Measurements from ENCODE around the gene ARSB. TPM values are rescaled to one million over a fixed set of nuclear protein-coding genes. Genes with fewer than 3 reads are reported as not detected.

The ARSB gene
- total and polyA plus RNA-seq, 10 of the 15 experiments (the other 5 are each of a cell fraction or from before 2014, with no cell fraction given) = 1.2 to 8.2 (median 6.1) TPM

GRCh38 chr5:78821536-78822021, 163.5 kb downstream of the ARSB start:
- Histone ChIP-seq H3K36me3 (ENCODE audit: control insufficient read depth in 2 of 2, insufficient read depth in 2 of 2, low read length in 1 of 2) (no peaks in the 10 kb centered on the region), H4K20me1 (ENCODE audit: control insufficient read depth, insufficient read depth) (no peaks in the 10 kb centered on the region), H3K4me2 (ENCODE audit: control insufficient read depth, insufficient read depth) (no peak overlapping the region), H3K4me1 (ENCODE audit: control insufficient read depth, insufficient read depth, low read length) (peaks cover 10% of the 10 kb centered on the region), H3K4me3 (no peak overlapping the region), H3K27ac (ENCODE audit: control insufficient read depth, insufficient read depth) (no peak overlapping the region), H3K9me3 (replicated peaks; ENCODE audit: control insufficient read depth, insufficient read depth, low read length) (no peaks in the 10 kb centered on the region; the same call in 2 of the 3 replicates), H3K9ac (ENCODE audit: control insufficient read depth, insufficient read depth, low read length) (no peak overlapping the region), H3K79me2 (ENCODE audit: control insufficient read depth, insufficient read depth, low read length) (no peaks in the 10 kb centered on the region), H3K27me3 (replicated peaks in 1 of 2; ENCODE audit: control insufficient read depth in 2 of 2, insufficient read depth in 2 of 2, low read length in 1 of 2) (no peaks in the 10 kb centered on the region), H2AFZ (ENCODE audit: control insufficient read depth, low read depth, low read length) (no peak overlapping the region)
- intact Hi-C loops (cut with micrococcal nuclease; ENCODE audit: unreplicated experiment) = no loop called here
- TF ChIP-seq SMARCA5 (IDR thresholded peaks at IDR 0.05) (no peak), BRCA1 (IDR thresholded peaks at IDR 0.05; ENCODE audit: low read depth, low read length) (no peak), GABPA (IDR thresholded peaks at IDR 0.05; ENCODE audit: low read depth) (no peak), SIX5 (IDR thresholded peaks at IDR 0.05; ENCODE audit: low read depth, low read length, severe bottlenecking) (no peak), NRF1 (conservative IDR thresholded peaks at IDR 0.05; ENCODE audit: low read depth, low read length) (no peak), JUNB (IDR thresholded peaks at IDR 0.05) (no peak), MTA2 (IDR thresholded peaks at IDR 0.05; ENCODE audit: low read depth) (no peak), ZZZ3 (IDR thresholded peaks at IDR 0.05; ENCODE audit: control insufficient read depth, insufficient read length, low read depth) (no peak), FOXK2 (IDR thresholded peaks at IDR 0.05) (no peak), YBX1 (IDR thresholded peaks at IDR 0.05) (no peak)
- no peak for ATAC-seq
- ChIA-PET CTCF (no interaction called here), POLR2A (no interaction called here), SMC1A (ENCODE audit: uncharacterized antibody, unreplicated experiment) (interaction anchor here (0.8 to 1.0 kb wide), 2 partner anchors 50 to 68 kb away, joined by 3 read pairs; no protein-coding TSS in a partner anchor), RAD21 (ENCODE audit: unreplicated experiment) (no interaction called here)
- no TSS peak for BruUV-seq (replicated peaks)
- FAIRE-seq = no peak
- 100% methylated on average over 2 of the region's 2 CpGs for WGBS (ENCODE audit: insufficient coverage, insufficient replicate concordance, low lambda C conversion rate, missing lambda C conversion rate)
- DNase-seq (ENCODE audit: low read depth, low spot score) = no peak
- in situ Hi-C loops (cut with MboI) = no loop called here

GRCh38 chr5:78819707-78820106, 165.4 kb downstream of the ARSB start:
- WGBS (ENCODE audit: insufficient coverage, insufficient replicate concordance, low lambda C conversion rate, missing lambda C conversion rate) = 54% methylated on average over 1 of the region's 1 CpG
- FAIRE-seq = no peak
- DNase-seq (ENCODE audit: low read depth, low spot score) = no peak
- no peaks in the 10 kb centered on the region for H3K27me3 ChIP-seq (replicated peaks in 1 of 2; ENCODE audit: control insufficient read depth in 2 of 2, insufficient read depth in 2 of 2, low read length in 1 of 2)
- H4K20me1 ChIP-seq (ENCODE audit: control insufficient read depth, insufficient read depth) = no peaks in the 10 kb centered on the region
- ChIA-PET SMC1A (ENCODE audit: uncharacterized antibody, unreplicated experiment) (no interaction called here), POLR2A (no interaction called here), CTCF (no interaction called here), RAD21 (ENCODE audit: unreplicated experiment) (no interaction called here)
- no peak overlapping the region for H3K9ac ChIP-seq (ENCODE audit: control insufficient read depth, insufficient read depth, low read length)
- no TSS peak for BruUV-seq (replicated peaks)
- no peak for ATAC-seq
- in situ Hi-C loops (cut with MboI) (no loop called here), intact Hi-C loops (cut with micrococcal nuclease; ENCODE audit: unreplicated experiment) (no loop called here)
- H3K79me2 ChIP-seq (ENCODE audit: control insufficient read depth, insufficient read depth, low read length) = no peaks in the 10 kb centered on the region
- peaks cover 3% of the 10 kb centered on the region; the same call in 1 of the 2 replicates for H3K4me1 ChIP-seq (ENCODE audit: control insufficient read depth, insufficient read depth, low read length)
- H3K4me2 ChIP-seq (ENCODE audit: control insufficient read depth, insufficient read depth) = no peak overlapping the region
- H3K4me3 ChIP-seq = no peak overlapping the region
- no peaks in the 10 kb centered on the region; the same call in 2 of the 3 replicates for H3K9me3 ChIP-seq (replicated peaks; ENCODE audit: control insufficient read depth, insufficient read depth, low read length)
- no peaks in the 10 kb centered on the region for H3K36me3 ChIP-seq (ENCODE audit: control insufficient read depth in 2 of 2, insufficient read depth in 2 of 2, low read length in 1 of 2)
- no peak overlapping the region for H3K27ac ChIP-seq (ENCODE audit: control insufficient read depth, insufficient read depth)
- no peak overlapping the region for H2AFZ ChIP-seq (ENCODE audit: control insufficient read depth, low read depth, low read length)
- TF ChIP-seq SRF (IDR thresholded peaks at IDR 0.05; ENCODE audit: low read depth in 2 of 2, low read length in 2 of 2) (no peak), RB1 (IDR thresholded peaks at IDR 0.05; ENCODE audit: borderline replicate concordance) (no peak), SREBF1 (IDR thresholded peaks at IDR 0.05; ENCODE audit: low read length) (no peak), BCLAF1 (IDR thresholded peaks at IDR 0.05) (no peak), RCOR1 (conservative IDR thresholded peaks at IDR 0.05; ENCODE audit: low read depth, low read length) (no peak), HSF1 (IDR thresholded peaks at IDR 0.05; ENCODE audit: low read depth, low read length) (no peak), BACH1 (IDR thresholded peaks at IDR 0.05; ENCODE audit: borderline replicate concordance) (no peak)

Measured in GM12878 (cell line).